PC-3 (cell line): ENCODE results near the gene KCNH8. TPM values are rescaled to one million over a fixed set of nuclear protein-coding genes. Genes with fewer than 3 reads are reported as not detected.

Experiments
- ATAC-seq: fragments of 200-7000 bp; cut with Tn5 transposase; 2 replicates; pipeline ENCODE4 v1.9.1; 2020; ENCODE audit warnings: mild to moderate bottlenecking, moderate library complexity
- BruUV-seq: library from RNA; stranded (reverse); fragments of 400-500 nt; replicated peaks from 2 replicates; lab custom pipeline; 2021; lab: Mats Ljungman, UMichigan
- CTCF ChIA-PET: fragments of 300-600 bp; sonication (Branson Sonifier 250); formaldehyde crosslinking; loops from one replicate; lab custom pipeline; 2022; ENCODE audit warnings: antibody characterized with exemption; lab: Charles Lee
- POLR2A ChIA-PET: fragments of 300-600 bp; sonication (Branson Sonifier 250); formaldehyde crosslinking; loops from one replicate; lab custom pipeline; 2022; ENCODE audit warnings: antibody characterized with exemption; ENCODE audit not compliant: unreplicated experiment; lab: Charles Lee
- DNase-seq: peaks from one replicate; pipeline ENCODE4 v3.0.0-alpha.2; 2015
- H2AFZ ChIP-seq: fragments of 300-600 bp; sonication (generic); 2 replicates; pipeline ENCODE4 v1.6.0; 2016; ENCODE audit warnings: antibody characterized with exemption, low read length
- H3F3A ChIP-seq: fragments of 300-600 bp; sonication (generic); one replicate; pipeline ENCODE4 v1.6.0; 2017; ENCODE audit warnings: antibody characterized with exemption, low read length, control low read depth, mild to moderate bottlenecking; ENCODE audit not compliant: unreplicated experiment
- H3K27ac ChIP-seq: fragments of 300-600 bp; sonication (generic); 2 replicates; pipeline ENCODE4 v1.5.1; 2016; ENCODE audit warnings: mild to moderate bottlenecking, low read length
- H3K27me3 ChIP-seq: fragments of 300-600 bp; sonication (generic); 2 replicates; pipeline ENCODE4 v1.6.1; 2016; ENCODE audit warnings: low read length, mixed read lengths
- H3K36me3 ChIP-seq: fragments of 300-600 bp; sonication (generic); 2 replicates; pipeline ENCODE4 v1.6.1; 2016; ENCODE audit warnings: low read depth, mixed run types, low read length, mixed read lengths
- H3K4me1 ChIP-seq: fragments of 300-600 bp; sonication (generic); 2 replicates; pipeline ENCODE4 v1.5.1; 2016; ENCODE audit warnings: low read length; ENCODE audit not compliant: insufficient read depth
- H3K4me2 ChIP-seq: fragments of 300-600 bp; sonication (generic); 2 replicates; pipeline ENCODE4 v1.6.0; 2016; ENCODE audit warnings: low read length
- H3K4me3 ChIP-seq: fragments of 300-600 bp; sonication (generic); 2 replicates; pipeline ENCODE4 v1.5.1; 2016; ENCODE audit warnings: mild to moderate bottlenecking, low read length, mixed read lengths
- H3K79me2 ChIP-seq: fragments of 300-600 bp; sonication (generic); 2 replicates; pipeline ENCODE4 v1.6.1; 2017; ENCODE audit warnings: low read length, mixed read lengths
- H3K9ac ChIP-seq: fragments of 300-600 bp; sonication (generic); 2 replicates; pipeline ENCODE4 v1.6.0; 2016; ENCODE audit warnings: mild to moderate bottlenecking, low read length
- H3K9me2 ChIP-seq: fragments of 300-600 bp; sonication (generic); replicated peaks from 2 replicates; pipeline ENCODE4 v1.6.1; 2016; ENCODE audit warnings: mixed run types, low read length, mixed read lengths
- H3K9me3 ChIP-seq: fragments of 300-600 bp; sonication (generic); 2 replicates; pipeline ENCODE4 v1.6.1; 2016; ENCODE audit warnings: low read length, mixed read lengths
- H4K20me1 ChIP-seq: fragments of 300-600 bp; sonication (generic); 2 replicates; pipeline ENCODE4 v1.6.1; 2016; ENCODE audit warnings: low read length, mixed read lengths
- EZH2 ChIP-seq: fragments of 300-600 bp; sonication (generic); IDR thresholded peaks from one replicate; pipeline ENCODE4 v1.6.1; 2017; ENCODE audit warnings: antibody characterized with exemption, mild to moderate bottlenecking, low read length; ENCODE audit not compliant: unreplicated experiment
- EZH2phosphoT487 ChIP-seq: fragments of 300-600 bp; sonication (generic); IDR thresholded peaks from 2 replicates; pipeline ENCODE4 v1.6.1; 2018; ENCODE audit warnings: mild to moderate bottlenecking, antibody characterized with exemption, low read length, borderline replicate concordance
- intact Hi-C: fragments of 100-400 bp; cut with micrococcal nuclease; formaldehyde crosslinking; loops from 2 replicates; pipeline ENCODE4 v1.9.0; 2023
- total RNA-seq: library from RNA; depleted of rRNA; stranded (reverse); fragments of >200 nt; gene quantifications from 2 replicates; pipeline ENCODE4 v1.2.3, GENCODE V29; 2014
- TF ChIP-seq, protein P1 (sequence below): fragments of 300-600 bp; sonication (generic); conservative IDR thresholded peaks from 2 replicates; pipeline ENCODE4 v1.5.1; 2017; ENCODE audit warnings: antibody characterized with exemption, low read depth, mild to moderate bottlenecking, low read length

The KCNH8 gene
- total RNA-seq, 1 experiment from 2014 or later: not detected

GRCh38 chr3:19432669-19433068 lies 284.4 kb downstream of the KCNH8 start:
- no peak overlapping the region for H3K4me3 ChIP-seq
- H3K4me2 ChIP-seq: no peak overlapping the region
- no peak for TF ChIP-seq EZH2
- no peak for TF ChIP-seq EZH2phosphoT487
- TF ChIP-seq, protein P1, sequence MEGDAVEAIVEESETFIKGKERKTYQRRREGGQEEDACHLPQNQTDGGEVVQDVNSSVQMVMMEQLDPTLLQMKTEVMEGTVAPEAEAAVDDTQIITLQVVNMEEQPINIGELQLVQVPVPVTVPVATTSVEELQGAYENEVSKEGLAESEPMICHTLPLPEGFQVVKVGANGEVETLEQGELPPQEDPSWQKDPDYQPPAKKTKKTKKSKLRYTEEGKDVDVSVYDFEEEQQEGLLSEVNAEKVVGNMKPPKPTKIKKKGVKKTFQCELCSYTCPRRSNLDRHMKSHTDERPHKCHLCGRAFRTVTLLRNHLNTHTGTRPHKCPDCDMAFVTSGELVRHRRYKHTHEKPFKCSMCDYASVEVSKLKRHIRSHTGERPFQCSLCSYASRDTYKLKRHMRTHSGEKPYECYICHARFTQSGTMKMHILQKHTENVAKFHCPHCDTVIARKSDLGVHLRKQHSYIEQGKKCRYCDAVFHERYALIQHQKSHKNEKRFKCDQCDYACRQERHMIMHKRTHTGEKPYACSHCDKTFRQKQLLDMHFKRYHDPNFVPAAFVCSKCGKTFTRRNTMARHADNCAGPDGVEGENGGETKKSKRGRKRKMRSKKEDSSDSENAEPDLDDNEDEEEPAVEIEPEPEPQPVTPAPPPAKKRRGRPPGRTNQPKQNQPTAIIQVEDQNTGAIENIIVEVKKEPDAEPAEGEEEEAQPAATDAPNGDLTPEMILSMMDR: no peak
- no peaks in the 10 kb centered on the region for H4K20me1 ChIP-seq
- POLR2A ChIA-PET: no interaction called here
- H3F3A ChIP-seq: no peaks in the 10 kb centered on the region
- H2AFZ ChIP-seq: no peak overlapping the region
- no peaks in the 10 kb centered on the region for H3K4me1 ChIP-seq
- intact Hi-C loops: no loop called here
- CTCF ChIA-PET: no interaction called here
- H3K36me3 ChIP-seq: no peaks in the 10 kb centered on the region
- BruUV-seq: no TSS peak
- ATAC-seq (no peak), DNase-seq (no peak)
- H3K27me3 ChIP-seq: no peaks in the 10 kb centered on the region
- no peaks in the 10 kb centered on the region for H3K9me2 ChIP-seq
- no peak overlapping the region for H3K27ac ChIP-seq
- H3K79me2 ChIP-seq: no peaks in the 10 kb centered on the region
- no peak overlapping the region for H3K9ac ChIP-seq
- H3K9me3 ChIP-seq: no peaks in the 10 kb centered on the region

DNA sequence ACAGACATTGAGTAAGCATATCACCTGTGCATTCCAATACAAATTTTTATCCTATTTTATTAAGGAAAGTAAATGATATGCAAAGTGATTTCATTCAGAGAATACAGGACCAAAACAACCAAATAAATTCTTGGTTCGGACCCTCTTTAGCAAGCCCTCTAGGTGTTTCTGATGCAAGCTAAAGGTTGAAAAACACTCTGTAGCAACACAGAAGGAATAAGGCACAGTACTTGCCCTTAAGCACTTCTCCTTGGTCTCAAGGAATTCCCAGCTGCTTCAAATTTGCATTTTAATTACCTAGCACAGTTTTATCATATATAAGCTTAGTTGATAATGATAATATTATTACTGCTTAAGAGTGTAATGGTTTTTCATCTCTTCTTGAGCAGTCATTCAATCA lies 288.4 kb downstream of the KCNH8 start:
- Histone ChIP-seq H3K4me2 (no peak overlapping the region), H2AFZ (no peak overlapping the region), H3K27ac (no peak overlapping the region), H3K9ac (no peak overlapping the region), H4K20me1 (no peaks in the 10 kb centered on the region), H3K4me1 (no peaks in the 10 kb centered on the region), H3K79me2 (no peaks in the 10 kb centered on the region), H3K27me3 (no peaks in the 10 kb centered on the region), H3F3A (no peaks in the 10 kb centered on the region), H3K36me3 (no peaks in the 10 kb centered on the region), H3K9me2 (no peaks in the 10 kb centered on the region), H3K4me3 (no peak overlapping the region), H3K9me3 (no peaks in the 10 kb centered on the region)
- ChIA-PET CTCF (no interaction called here), POLR2A (no interaction called here)
- ATAC-seq: no peak
- TF ChIP-seq EZH2 (no peak), EZH2phosphoT487 (no peak)
- TF ChIP-seq, protein P1: no peak
- intact Hi-C loops: no loop called here
- no peak for DNase-seq
- no TSS peak for BruUV-seq

DNA sequence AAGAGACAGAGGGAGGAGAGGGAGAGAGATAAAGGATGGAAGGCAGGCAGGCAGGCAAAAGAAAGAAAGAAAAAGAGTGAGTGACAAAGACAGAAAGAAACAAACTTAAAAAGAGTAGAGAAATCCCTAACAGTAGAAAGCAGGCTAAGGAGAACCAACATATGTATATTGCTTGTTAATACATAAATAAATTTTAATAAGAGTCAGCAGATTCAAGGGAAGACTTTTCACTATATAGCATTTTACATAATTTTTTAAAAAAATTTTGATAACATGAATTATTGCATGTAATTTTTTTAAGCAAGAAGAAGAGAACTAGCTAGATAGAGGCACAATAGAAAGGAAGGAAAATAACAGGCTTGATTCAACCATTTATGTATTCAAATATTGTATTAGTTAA lies 291.6 kb downstream of the KCNH8 start:
- no peak overlapping the region for H2AFZ ChIP-seq
- ATAC-seq (no peak), DNase-seq (no peak)
- H3K4me3 ChIP-seq: no peak overlapping the region
- TF ChIP-seq EZH2phosphoT487 (no peak), EZH2 (no peak)
- TF ChIP-seq, protein P1: no peak
- BruUV-seq: no TSS peak
- intact Hi-C loops: no loop called here
- H3K9me3 ChIP-seq: no peaks in the 10 kb centered on the region
- H4K20me1 ChIP-seq: no peaks in the 10 kb centered on the region
- POLR2A ChIA-PET: no interaction called here
- H3K36me3 ChIP-seq: no peaks in the 10 kb centered on the region
- H3K4me2 ChIP-seq: no peak overlapping the region
- H3K4me1 ChIP-seq: no peaks in the 10 kb centered on the region
- H3K9ac ChIP-seq: no peak overlapping the region
- CTCF ChIA-PET: no interaction called here
- no peaks in the 10 kb centered on the region for H3K9me2 ChIP-seq
- H3K27me3 ChIP-seq: no peaks in the 10 kb centered on the region
- H3K79me2 ChIP-seq: no peaks in the 10 kb centered on the region
- H3K27ac ChIP-seq: no peak overlapping the region
- no peaks in the 10 kb centered on the region for H3F3A ChIP-seq
